ENCODE data around the gene COQ6.

COQ6 gene

DNA sequence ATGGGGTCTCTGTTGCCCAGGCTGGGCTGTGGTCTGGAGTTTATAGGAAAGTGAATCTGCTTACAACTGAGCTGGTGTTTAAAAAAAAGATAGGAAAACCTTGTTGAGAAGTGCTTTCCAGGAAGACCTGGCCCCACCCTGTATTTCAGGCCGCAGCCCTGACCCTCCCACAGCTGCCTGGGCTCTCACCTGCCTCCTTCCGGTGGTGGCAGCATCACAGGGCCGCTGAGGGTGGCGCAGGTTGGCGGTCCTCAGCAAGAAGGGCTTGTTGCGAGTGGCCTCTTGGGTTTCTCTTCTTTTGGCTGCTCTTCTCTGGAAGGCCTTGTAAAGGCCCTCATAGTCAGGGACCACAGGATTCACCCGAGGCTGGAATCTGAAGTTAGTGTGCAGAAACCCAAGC is 7.9 kb upstream of the COQ6 start:
- peaks cover 8 to 16% of the 10 kb centered on the region in 2 donors for H3K36me3 ChIP-seq (ENCODE audit: control insufficient read depth in 1 of 2, insufficient read depth in 2 of 2, low read length in 2 of 2)
- peaks cover 29 to 32% of the 10 kb centered on the region in 2 donors for H3K4me1 ChIP-seq (ENCODE audit: control insufficient read depth in 1 of 2, insufficient read depth in 2 of 2, low read length in 2 of 2)
- H3K27ac ChIP-seq (ENCODE audit: low read depth, low read length) = no peak overlapping the region
- no peak overlapping the region for H3K4me3 ChIP-seq (ENCODE audit: low read depth in 1 of 2, low read length in 2 of 2)
- H3K9ac ChIP-seq (ENCODE audit: low read depth in 1 of 2, low read length in 2 of 2) = no peak overlapping the region
- no peaks in the 10 kb centered on the region for H3K9me3 ChIP-seq (ENCODE audit: control insufficient read depth in 1 of 2, low read length in 2 of 2)
- H3K27me3 ChIP-seq (ENCODE audit: control insufficient read depth in 1 of 2, insufficient read depth in 2 of 2, low read length in 2 of 2) = no peaks in the 10 kb centered on the region

DNA sequence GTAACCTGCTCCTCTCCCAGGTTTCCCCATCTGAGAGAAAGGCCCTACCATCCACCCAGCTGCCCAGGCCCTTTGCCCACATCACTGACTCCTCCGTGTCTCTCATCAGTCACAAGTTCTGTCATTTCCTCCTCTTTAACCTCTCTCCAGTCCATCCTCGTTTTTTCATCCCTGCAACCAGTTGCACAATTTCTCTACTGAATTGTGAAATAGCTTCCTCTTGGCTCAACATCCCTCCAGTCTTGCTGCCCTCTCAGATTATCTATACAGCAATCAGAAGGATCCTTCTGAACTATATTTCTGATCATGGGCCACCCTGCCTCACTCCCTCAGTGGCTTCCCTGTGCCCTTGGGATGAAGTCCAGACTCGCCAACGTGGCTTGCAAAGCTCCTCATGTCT is 7.0 kb upstream of the COQ6 start:
- H3K9me3 ChIP-seq (ENCODE audit: control insufficient read depth in 1 of 2, low read length in 2 of 2) = no peaks in the 10 kb centered on the region
- H3K9ac ChIP-seq (ENCODE audit: low read depth in 1 of 2, low read length in 2 of 2) = no peak overlapping the region
- no peak overlapping the region for H3K4me3 ChIP-seq (ENCODE audit: low read depth in 1 of 2, low read length in 2 of 2)
- no peak overlapping the region for H3K27ac ChIP-seq (ENCODE audit: low read depth, low read length)
- no peaks in the 10 kb centered on the region for H3K27me3 ChIP-seq (ENCODE audit: control insufficient read depth in 1 of 2, insufficient read depth in 2 of 2, low read length in 2 of 2)
- H3K4me1 ChIP-seq (ENCODE audit: control insufficient read depth in 1 of 2, insufficient read depth in 2 of 2, low read length in 2 of 2) = peaks cover 29 to 32% of the 10 kb centered on the region in 2 donors
- H3K36me3 ChIP-seq (ENCODE audit: control insufficient read depth in 1 of 2, insufficient read depth in 2 of 2, low read length in 2 of 2) = peaks cover 5 to 15% of the 10 kb centered on the region in 2 donors

DNA sequence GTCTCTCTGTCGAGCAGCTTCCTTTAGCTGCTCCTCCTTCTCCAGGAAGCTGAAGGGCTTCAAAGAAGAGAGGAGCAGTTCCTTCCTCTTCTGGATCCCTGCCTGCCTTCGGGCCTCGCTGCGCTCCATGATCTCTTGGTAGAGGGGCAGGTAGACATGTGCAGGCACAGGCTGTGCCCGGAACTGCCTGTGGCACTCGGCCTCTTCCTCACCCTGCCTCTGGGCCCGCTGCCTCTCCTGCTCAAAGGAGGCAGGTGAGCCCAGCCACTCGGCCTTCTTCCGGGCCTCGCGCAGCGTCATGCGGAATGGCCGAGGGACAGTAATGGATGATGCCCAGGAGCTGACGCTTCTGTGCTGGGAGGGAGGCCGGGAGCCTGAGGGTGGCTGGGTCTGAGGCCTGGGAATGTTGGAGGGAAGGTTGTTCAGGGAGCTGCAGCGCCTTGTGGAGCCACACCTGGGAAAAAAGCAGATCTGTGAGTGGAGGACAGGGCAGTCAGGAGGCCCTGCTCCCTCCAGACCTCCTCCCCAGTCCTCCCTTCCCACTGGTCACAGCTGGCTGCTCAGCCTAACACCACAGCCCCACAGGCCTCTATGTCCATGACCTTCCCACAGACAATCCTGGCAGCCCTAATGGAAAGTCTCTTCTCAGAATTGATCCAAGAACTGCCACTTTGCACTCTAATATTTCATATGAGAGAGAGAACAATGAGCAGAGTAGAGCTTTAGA is 5.5 kb upstream of the COQ6 start:
- H3K27ac ChIP-seq (ENCODE audit: low read depth, low read length) = no peak overlapping the region
- H3K36me3 ChIP-seq (ENCODE audit: control insufficient read depth in 1 of 2, insufficient read depth in 2 of 2, low read length in 2 of 2) = peaks cover 5 to 15% of the 10 kb centered on the region in 2 donors
- no peaks in the 10 kb centered on the region for H3K27me3 ChIP-seq (ENCODE audit: control insufficient read depth in 1 of 2, insufficient read depth in 2 of 2, low read length in 2 of 2)
- no peak overlapping the region for H3K4me3 ChIP-seq (ENCODE audit: low read depth in 1 of 2, low read length in 2 of 2)
- no peak overlapping the region for H3K9ac ChIP-seq (ENCODE audit: low read depth in 1 of 2, low read length in 2 of 2)
- peaks cover 29 to 32% of the 10 kb centered on the region in 2 donors for H3K4me1 ChIP-seq (ENCODE audit: control insufficient read depth in 1 of 2, insufficient read depth in 2 of 2, low read length in 2 of 2)
- no peaks in the 10 kb centered on the region for H3K9me3 ChIP-seq (ENCODE audit: control insufficient read depth in 1 of 2, low read length in 2 of 2)

DNA sequence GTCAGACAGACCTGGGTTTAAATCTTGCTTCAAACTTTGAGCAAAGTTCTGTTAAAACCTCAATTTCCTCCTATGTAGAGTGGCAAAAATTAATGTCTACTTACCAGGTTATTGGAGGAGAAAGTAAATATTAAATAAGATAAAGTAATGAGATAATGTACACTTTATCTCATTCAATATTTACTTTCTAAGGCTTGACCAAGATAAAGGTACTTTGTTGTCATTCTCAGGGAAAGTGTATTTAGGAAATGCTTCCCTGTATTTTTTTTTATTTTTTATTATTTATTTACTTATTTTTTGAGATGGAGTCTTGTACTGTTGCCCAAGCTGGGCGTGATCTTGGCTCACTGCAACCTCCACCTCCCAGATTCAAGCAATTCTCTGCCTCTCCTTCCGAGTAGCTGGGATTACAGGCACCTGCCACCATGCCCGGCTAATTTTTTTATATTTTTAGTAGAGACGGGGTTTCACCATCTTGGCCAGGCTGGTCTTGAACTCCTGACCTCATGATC is 4.9 kb upstream of the COQ6 start:
- Histone ChIP-seq H3K36me3 (ENCODE audit: control insufficient read depth in 1 of 2, insufficient read depth in 2 of 2, low read length in 2 of 2) (peaks cover under 1 to 15% of the 10 kb centered on the region in 2 donors), H3K9me3 (ENCODE audit: control insufficient read depth in 1 of 2, low read length in 2 of 2) (no peaks in the 10 kb centered on the region), H3K27me3 (ENCODE audit: control insufficient read depth in 1 of 2, insufficient read depth in 2 of 2, low read length in 2 of 2) (no peaks in the 10 kb centered on the region), H3K27ac (ENCODE audit: low read depth, low read length) (no peak overlapping the region), H3K4me3 (ENCODE audit: low read depth in 1 of 2, low read length in 2 of 2) (no peak overlapping the region), H3K4me1 (ENCODE audit: control insufficient read depth in 1 of 2, insufficient read depth in 2 of 2, low read length in 2 of 2) (peaks cover 29 to 32% of the 10 kb centered on the region in 2 donors), H3K9ac (ENCODE audit: low read depth in 1 of 2, low read length in 2 of 2) (no peak overlapping the region)

DNA sequence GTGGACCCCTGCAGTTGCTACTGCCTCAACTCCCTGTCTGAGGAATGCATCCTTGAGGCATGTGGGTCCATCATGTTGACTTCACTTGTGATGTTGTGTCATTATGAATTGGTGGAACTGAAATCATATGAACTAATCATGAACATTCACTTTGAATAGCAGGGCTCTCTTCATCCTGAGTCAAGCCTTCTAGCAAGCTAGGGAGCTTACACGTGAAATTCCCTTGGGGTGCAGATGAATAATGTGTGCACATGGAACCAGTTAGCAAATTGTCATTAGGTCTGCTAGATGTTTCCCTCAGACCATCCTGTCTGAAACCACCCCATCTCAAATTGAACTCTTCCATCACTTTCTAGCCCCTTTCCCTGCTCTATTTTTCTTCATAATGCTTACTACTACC is 3.6 kb downstream of the COQ6 start:
- no peaks in the 10 kb centered on the region for H3K9me3 ChIP-seq (ENCODE audit: control insufficient read depth in 1 of 2, low read length in 2 of 2)
- no peak overlapping the region for H3K4me3 ChIP-seq (ENCODE audit: low read depth in 1 of 2, low read length in 2 of 2)
- no peak overlapping the region for H3K27ac ChIP-seq (ENCODE audit: low read depth, low read length)
- no peaks in the 10 kb centered on the region for H3K27me3 ChIP-seq (ENCODE audit: control insufficient read depth in 1 of 2, insufficient read depth in 2 of 2, low read length in 2 of 2)
- no peak overlapping the region for H3K9ac ChIP-seq (ENCODE audit: low read depth in 1 of 2, low read length in 2 of 2)
- H3K36me3 ChIP-seq (ENCODE audit: control insufficient read depth in 1 of 2, insufficient read depth in 2 of 2, low read length in 2 of 2) = peaks cover 23 to 41% of the 10 kb centered on the region in 2 donors
- peaks cover 0 to 5% of the 10 kb centered on the region in 2 donors for H3K4me1 ChIP-seq (ENCODE audit: control insufficient read depth in 1 of 2, insufficient read depth in 2 of 2, low read length in 2 of 2)

DNA sequence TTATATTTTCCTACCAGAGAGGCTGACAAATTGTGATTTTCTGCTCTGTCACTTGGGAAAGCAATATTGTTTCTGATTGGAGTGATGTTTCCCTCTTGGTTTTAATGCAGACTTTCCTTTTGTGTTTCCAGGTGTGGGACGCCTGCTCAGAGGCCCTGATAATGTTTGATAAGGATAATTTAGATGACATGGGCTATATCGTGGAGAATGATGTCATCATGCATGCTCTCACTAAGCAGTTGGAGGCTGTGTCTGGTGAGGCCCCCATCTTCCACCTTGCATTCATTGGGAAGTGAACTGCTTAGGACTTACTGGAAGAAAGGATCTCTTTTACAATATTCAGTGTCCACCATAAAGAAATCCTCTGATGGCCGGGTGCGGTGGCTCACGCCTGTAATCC is 5.6 kb downstream of the COQ6 start:
- Histone ChIP-seq H3K9me3 (ENCODE audit: control insufficient read depth in 1 of 2, low read length in 2 of 2) (no peaks in the 10 kb centered on the region), H3K4me1 (ENCODE audit: control insufficient read depth in 1 of 2, insufficient read depth in 2 of 2, low read length in 2 of 2) (peaks cover 0 to 4% of the 10 kb centered on the region in 2 donors), H3K36me3 (ENCODE audit: control insufficient read depth in 1 of 2, insufficient read depth in 2 of 2, low read length in 2 of 2) (peaks cover 38 to 60% of the 10 kb centered on the region in 2 donors), H3K27ac (ENCODE audit: low read depth, low read length) (no peak overlapping the region), H3K9ac (ENCODE audit: low read depth in 1 of 2, low read length in 2 of 2) (no peak overlapping the region), H3K27me3 (ENCODE audit: control insufficient read depth in 1 of 2, insufficient read depth in 2 of 2, low read length in 2 of 2) (no peaks in the 10 kb centered on the region), H3K4me3 (ENCODE audit: low read depth in 1 of 2, low read length in 2 of 2) (no peak overlapping the region)

DNA sequence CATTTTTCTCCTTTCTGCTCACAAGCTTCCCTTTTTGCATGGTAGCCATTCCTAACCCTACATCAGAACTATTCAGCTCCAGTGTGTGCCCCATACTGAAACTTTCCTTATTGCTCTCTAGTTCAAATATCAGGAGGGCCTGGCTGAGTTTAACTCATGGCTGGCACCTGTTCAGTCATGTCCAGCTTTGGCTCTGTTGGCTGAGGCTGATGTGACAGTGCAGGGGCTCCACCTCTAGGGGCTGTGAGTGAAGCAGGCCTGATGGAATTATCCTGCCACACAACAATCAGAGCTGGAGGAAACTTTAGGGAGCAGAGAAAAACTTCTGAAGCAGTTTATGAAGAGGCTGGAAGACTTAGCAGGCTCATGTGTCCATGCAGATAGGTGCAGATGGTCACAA is 8.5 kb downstream of the COQ6 start:
- no peak overlapping the region for H3K9ac ChIP-seq (ENCODE audit: low read depth in 1 of 2, low read length in 2 of 2)
- no peaks in the 10 kb centered on the region for H3K27me3 ChIP-seq (ENCODE audit: control insufficient read depth in 1 of 2, insufficient read depth in 2 of 2, low read length in 2 of 2)
- H3K4me1 ChIP-seq (ENCODE audit: control insufficient read depth in 1 of 2, insufficient read depth in 2 of 2, low read length in 2 of 2) = no peaks in the 10 kb centered on the region
- no peaks in the 10 kb centered on the region for H3K9me3 ChIP-seq (ENCODE audit: control insufficient read depth in 1 of 2, low read length in 2 of 2)
- H3K4me3 ChIP-seq (ENCODE audit: low read depth in 1 of 2, low read length in 2 of 2) = no peak overlapping the region
- H3K27ac ChIP-seq (ENCODE audit: low read depth, low read length) = no peak overlapping the region
- peaks cover 47 to 78% of the 10 kb centered on the region in 2 donors for H3K36me3 ChIP-seq (ENCODE audit: control insufficient read depth in 1 of 2, insufficient read depth in 2 of 2, low read length in 2 of 2)

DNA sequence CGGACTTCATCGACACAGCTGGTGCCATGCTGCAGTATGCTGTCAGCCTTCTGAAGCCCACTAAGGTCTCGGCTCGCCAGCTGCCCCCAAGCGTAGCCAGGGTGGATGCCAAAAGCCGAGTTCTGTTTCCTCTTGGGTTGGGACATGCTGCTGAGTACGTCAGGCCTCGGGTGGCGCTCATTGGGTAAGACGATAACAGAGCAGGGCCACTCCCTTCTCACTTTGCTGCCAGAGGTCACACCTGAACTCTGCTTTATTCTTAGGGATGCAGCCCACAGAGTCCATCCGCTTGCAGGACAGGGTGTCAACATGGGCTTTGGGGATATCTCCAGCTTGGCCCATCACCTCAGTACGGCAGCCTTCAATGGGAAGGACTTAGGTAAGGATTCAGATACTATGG is 11.1 kb downstream of the COQ6 start:
- peaks cover 42 to 84% of the 10 kb centered on the region in 2 donors for H3K36me3 ChIP-seq (ENCODE audit: control insufficient read depth in 1 of 2, insufficient read depth in 2 of 2, low read length in 2 of 2)
- no peak overlapping the region for H3K9ac ChIP-seq (ENCODE audit: low read depth in 1 of 2, low read length in 2 of 2)
- no peak overlapping the region for H3K4me3 ChIP-seq (ENCODE audit: low read depth in 1 of 2, low read length in 2 of 2)
- H3K27me3 ChIP-seq (ENCODE audit: control insufficient read depth in 1 of 2, insufficient read depth in 2 of 2, low read length in 2 of 2) = no peaks in the 10 kb centered on the region
- no peaks in the 10 kb centered on the region for H3K9me3 ChIP-seq (ENCODE audit: control insufficient read depth in 1 of 2, low read length in 2 of 2)
- no peak overlapping the region for H3K27ac ChIP-seq (ENCODE audit: low read depth, low read length)
- no peaks in the 10 kb centered on the region for H3K4me1 ChIP-seq (ENCODE audit: control insufficient read depth in 1 of 2, insufficient read depth in 2 of 2, low read length in 2 of 2)

DNA sequence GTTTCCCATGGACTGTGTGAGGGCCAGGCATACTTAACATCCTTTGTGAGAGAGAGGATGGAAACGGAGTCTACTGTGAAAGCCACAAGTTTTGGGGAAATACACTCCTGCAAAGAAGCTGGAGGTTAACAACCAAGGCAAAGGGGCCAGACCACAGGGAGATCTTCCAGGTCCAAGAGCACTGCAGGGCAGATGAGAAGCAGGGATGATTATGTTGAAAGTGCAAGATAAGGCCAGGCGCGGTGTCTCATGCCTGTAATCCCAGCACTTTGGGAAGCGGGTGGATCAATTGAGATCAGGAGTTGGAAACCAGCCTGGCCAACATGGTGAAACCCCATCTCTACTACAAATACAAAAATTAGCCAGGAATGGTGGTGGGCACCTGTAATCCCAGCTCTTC is 15.1 kb downstream of the COQ6 start:
- Histone ChIP-seq H3K27ac (ENCODE audit: low read depth, low read length) (no peak overlapping the region), H3K4me3 (ENCODE audit: low read depth in 1 of 2, low read length in 2 of 2) (no peak overlapping the region), H3K36me3 (ENCODE audit: control insufficient read depth in 1 of 2, insufficient read depth in 2 of 2, low read length in 2 of 2) (peaks cover 41 to 75% of the 10 kb centered on the region in 2 donors), H3K4me1 (ENCODE audit: control insufficient read depth in 1 of 2, insufficient read depth in 2 of 2, low read length in 2 of 2) (no peaks in the 10 kb centered on the region), H3K27me3 (ENCODE audit: control insufficient read depth in 1 of 2, insufficient read depth in 2 of 2, low read length in 2 of 2) (no peaks in the 10 kb centered on the region), H3K9ac (ENCODE audit: low read depth in 1 of 2, low read length in 2 of 2) (no peak overlapping the region), H3K9me3 (ENCODE audit: control insufficient read depth in 1 of 2, low read length in 2 of 2) (no peaks in the 10 kb centered on the region)

DNA sequence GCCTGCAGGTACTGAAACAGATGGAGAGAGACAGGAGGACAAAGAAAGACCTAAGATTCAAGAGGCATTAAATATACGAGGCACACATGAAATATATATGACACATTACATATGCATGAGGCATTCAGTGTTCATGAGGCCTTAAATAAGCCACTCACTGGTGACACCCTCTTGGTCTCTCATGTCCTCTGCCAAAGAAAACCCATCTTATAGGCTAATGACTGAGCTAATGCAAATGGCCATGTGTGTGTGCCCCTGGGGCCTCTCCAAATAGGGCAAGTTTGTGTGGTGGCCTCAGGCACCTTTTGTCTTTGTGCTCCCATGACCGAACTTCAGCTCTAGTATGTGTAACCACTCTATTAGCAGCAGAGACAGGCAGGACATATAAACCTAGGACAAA is 18.8 kb downstream of the COQ6 start:
- H3K4me3 ChIP-seq (ENCODE audit: low read depth in 1 of 2, low read length in 2 of 2) = no peak overlapping the region
- no peaks in the 10 kb centered on the region for H3K27me3 ChIP-seq (ENCODE audit: control insufficient read depth in 1 of 2, insufficient read depth in 2 of 2, low read length in 2 of 2)
- H3K9ac ChIP-seq (ENCODE audit: low read depth in 1 of 2, low read length in 2 of 2) = no peak overlapping the region
- no peaks in the 10 kb centered on the region for H3K9me3 ChIP-seq (ENCODE audit: control insufficient read depth in 1 of 2, low read length in 2 of 2)
- H3K27ac ChIP-seq (ENCODE audit: low read depth, low read length) = no peak overlapping the region
- H3K36me3 ChIP-seq (ENCODE audit: control insufficient read depth in 1 of 2, insufficient read depth in 2 of 2, low read length in 2 of 2) = peaks cover 29 to 79% of the 10 kb centered on the region in 2 donors
- H3K4me1 ChIP-seq (ENCODE audit: control insufficient read depth in 1 of 2, insufficient read depth in 2 of 2, low read length in 2 of 2) = no peaks in the 10 kb centered on the region
